GM19452 (cell line): ENCODE measurements around the gene P2RX5.
A peak's percentile ranks its signal among the peaks of the same experiment; 100 is the strongest.

Experiments
- ATAC-seq: cut with Tn5 transposase; IDR thresholded peaks from one replicate; pipeline ENCODE4 v1.9.1; 2021; ENCODE audit not compliant: unreplicated experiment

Gene P2RX5

GRCh38 chr17:3658784-3659449, 37.0 kb downstream of the P2RX5 start:
- ATAC-seq: no peak

- no peak for ATAC-seq
Observed at GRCh38 chr17:3657874-3658783, 37.8 kb downstream of the P2RX5 start.

GRCh38 chr17:3657588-3657869, 38.4 kb downstream of the P2RX5 start:
- ATAC-seq: no peak

GRCh38 chr17:3656755-3657587, 39.0 kb downstream of the P2RX5 start:
- no peak for ATAC-seq

- no peak for ATAC-seq
Observed at GRCh38 chr17:3656353-3656752, 39.6 kb downstream of the P2RX5 start.

GRCh38 chr17:3655766-3656165, 40.2 kb downstream of the P2RX5 start:
- no peak for ATAC-seq

GRCh38 chr17:3647769-3648555, 48.0 kb downstream of the P2RX5 start:
- no peak for ATAC-seq

GRCh38 chr17:3647251-3647650, 48.7 kb downstream of the P2RX5 start:
- ATAC-seq: no peak

GRCh38 chr17:3645310-3645709, 50.6 kb downstream of the P2RX5 start:
- no peak for ATAC-seq

GRCh38 chr17:3643889-3644349, 52.0 kb downstream of the P2RX5 start:
- no peak for ATAC-seq

- ATAC-seq: no peak
Observed at GRCh38 chr17:3641717-3642486, 54.1 kb downstream of the P2RX5 start.

- no peak for ATAC-seq
Observed at GRCh38 chr17:3641014-3641413, 54.9 kb downstream of the P2RX5 start.

GRCh38 chr17:3639981-3640596, 55.9 kb downstream of the P2RX5 start:
- no peak for ATAC-seq

- ATAC-seq: peak; percentile 13
Observed at GRCh38 chr17:3636908-3637373, 59.0 kb downstream of the P2RX5 start.

- ATAC-seq: peak; percentile 95
Observed at GRCh38 chr17:3636154-3636907, 59.6 kb downstream of the P2RX5 start, which contains the start of the genes CTNS and SHPK. Gene CTNS (plus strand): TSS chr17:3636760. CDS start chr17:3640207, 3,447 bp downstream. Gene SHPK (minus strand): TSS chr17:3636250. CDS start chr17:3636219, 31 bp downstream.

GRCh38 chr17:3635474-3636153, 60.3 kb downstream of the P2RX5 start:
- ATAC-seq: peak; percentile 31

- no peak for ATAC-seq
Observed at GRCh38 chr17:3632287-3632686, 63.7 kb downstream of the P2RX5 start.

- ATAC-seq: no peak
Observed at GRCh38 chr17:3630781-3631180, 65.2 kb downstream of the P2RX5 start.
